GM06990 (cell line): ENCODE results near the gene ETS1.

Experiments
- DNase-seq: peaks from one replicate; pipeline ENCODE4 v3.0.0-alpha.2; 2011; ENCODE audit not compliant: insufficient read length; ENCODE audit errors: extremely low read depth
- H3K27me3 ChIP-seq: replicated peaks from 2 replicates; pipeline ENCODE4 v1.6.0; 2011; ENCODE audit warnings: low read length; ENCODE audit not compliant: control insufficient read depth, insufficient read depth
- H3K36me3 ChIP-seq: 2 replicates; pipeline ENCODE4 v1.5.1; 2011; ENCODE audit warnings: low read length; ENCODE audit not compliant: control insufficient read depth, insufficient read depth
- H3K4me3 ChIP-seq: replicated peaks from 2 replicates; pipeline ENCODE4 v1.5.1; 2011; ENCODE audit warnings: low read depth, mild to moderate bottlenecking, control low read depth, low read length
- TF ChIP-seq, protein P1 (sequence below): IDR thresholded peaks from 2 replicates; pipeline ENCODE4 v1.5.1; 2011; ENCODE audit warnings: low read length, control low read depth, mild to moderate bottlenecking, inconsistent platforms; ENCODE audit not compliant: insufficient read depth, poor library complexity, severe bottlenecking

ETS1 gene

DNA sequence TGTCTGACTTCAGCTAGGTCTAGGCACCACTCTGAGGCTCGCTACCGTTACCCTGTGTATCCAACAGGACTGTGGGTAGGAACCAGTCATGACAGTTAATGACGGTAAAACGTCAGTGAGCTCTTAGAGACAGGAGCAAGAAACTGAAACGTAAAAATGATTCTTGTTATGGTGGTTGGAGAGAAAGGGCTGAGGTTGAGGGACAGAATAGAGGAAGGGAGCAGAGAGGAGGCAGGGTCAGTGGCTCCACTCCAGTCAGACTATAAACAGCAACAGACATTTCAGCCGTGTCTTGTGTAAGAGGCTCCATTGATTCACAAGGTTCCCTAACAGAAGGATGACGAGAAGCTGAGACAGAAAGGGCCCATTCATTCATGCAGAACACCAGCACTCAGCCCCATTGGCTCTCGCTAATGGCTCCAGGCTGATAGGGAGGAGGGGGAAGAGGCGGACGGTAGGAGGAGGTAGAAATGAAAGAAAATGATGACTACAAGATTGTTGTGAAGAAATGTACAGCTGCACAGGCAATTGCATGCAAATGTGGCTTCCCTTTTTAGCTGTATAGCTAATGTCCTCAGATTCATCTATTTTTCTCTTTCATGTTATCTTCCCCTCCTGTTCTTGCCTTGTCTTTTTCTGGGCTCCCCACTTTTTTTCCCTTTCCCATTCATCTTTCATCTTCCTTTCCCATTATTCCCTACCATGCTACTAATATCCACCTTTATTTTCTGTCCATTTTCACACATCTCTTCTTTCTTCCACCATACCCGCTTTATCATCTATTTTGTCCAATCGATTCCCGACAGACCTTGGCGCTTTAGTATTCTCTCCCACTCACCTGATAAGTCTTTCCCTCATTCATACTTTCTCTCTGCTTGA, 34.3 kb downstream of the ETS1 start:
- Histone ChIP-seq H3K36me3 (no peaks in the 10 kb centered on the region), H3K27me3 (no peaks in the 10 kb centered on the region), H3K4me3 (peak overlapping the region; percentile 53)
- DNase-seq: peak; percentile 78
- TF ChIP-seq, protein P1, sequence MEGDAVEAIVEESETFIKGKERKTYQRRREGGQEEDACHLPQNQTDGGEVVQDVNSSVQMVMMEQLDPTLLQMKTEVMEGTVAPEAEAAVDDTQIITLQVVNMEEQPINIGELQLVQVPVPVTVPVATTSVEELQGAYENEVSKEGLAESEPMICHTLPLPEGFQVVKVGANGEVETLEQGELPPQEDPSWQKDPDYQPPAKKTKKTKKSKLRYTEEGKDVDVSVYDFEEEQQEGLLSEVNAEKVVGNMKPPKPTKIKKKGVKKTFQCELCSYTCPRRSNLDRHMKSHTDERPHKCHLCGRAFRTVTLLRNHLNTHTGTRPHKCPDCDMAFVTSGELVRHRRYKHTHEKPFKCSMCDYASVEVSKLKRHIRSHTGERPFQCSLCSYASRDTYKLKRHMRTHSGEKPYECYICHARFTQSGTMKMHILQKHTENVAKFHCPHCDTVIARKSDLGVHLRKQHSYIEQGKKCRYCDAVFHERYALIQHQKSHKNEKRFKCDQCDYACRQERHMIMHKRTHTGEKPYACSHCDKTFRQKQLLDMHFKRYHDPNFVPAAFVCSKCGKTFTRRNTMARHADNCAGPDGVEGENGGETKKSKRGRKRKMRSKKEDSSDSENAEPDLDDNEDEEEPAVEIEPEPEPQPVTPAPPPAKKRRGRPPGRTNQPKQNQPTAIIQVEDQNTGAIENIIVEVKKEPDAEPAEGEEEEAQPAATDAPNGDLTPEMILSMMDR: no peak

DNA sequence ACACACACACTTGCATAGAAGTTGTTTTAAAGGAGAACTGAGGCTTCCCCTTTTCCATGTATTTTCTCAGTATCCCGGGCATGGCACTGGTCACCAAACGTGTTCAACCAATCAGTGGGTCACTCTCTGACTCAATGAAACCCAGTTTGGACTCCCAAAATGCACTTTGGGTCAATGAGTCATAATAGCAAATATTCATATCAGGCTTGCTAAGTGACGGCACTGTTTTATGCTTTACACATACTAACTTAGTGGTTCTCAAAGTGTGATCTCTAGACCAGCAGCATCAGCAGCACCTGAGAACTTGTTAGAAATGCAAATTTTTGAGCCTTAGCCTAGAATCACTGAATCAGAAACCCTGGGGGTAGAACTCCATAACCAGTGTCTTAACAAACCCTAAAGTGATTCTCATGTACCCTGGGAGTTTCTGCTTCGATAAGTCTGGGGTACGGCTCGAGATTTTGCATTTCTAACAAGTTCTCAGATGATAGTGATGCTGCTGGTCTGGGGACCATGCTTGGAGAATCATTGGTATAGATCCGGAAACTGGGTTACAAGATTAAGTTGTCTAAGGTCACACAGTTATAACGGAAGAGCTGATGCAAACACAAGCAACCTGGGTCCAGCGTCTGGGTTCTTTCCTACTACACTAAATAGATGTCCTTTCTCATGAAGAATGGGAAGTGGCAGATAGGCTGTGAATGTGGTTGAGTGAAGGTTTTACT, 35.6 kb downstream of the ETS1 start:
- Histone ChIP-seq H3K27me3 (no peaks in the 10 kb centered on the region), H3K36me3 (no peaks in the 10 kb centered on the region), H3K4me3 (peak overlapping the region; percentile 5)
- peak; percentile 89 for DNase-seq
- TF ChIP-seq, protein P1: no peak

DNA sequence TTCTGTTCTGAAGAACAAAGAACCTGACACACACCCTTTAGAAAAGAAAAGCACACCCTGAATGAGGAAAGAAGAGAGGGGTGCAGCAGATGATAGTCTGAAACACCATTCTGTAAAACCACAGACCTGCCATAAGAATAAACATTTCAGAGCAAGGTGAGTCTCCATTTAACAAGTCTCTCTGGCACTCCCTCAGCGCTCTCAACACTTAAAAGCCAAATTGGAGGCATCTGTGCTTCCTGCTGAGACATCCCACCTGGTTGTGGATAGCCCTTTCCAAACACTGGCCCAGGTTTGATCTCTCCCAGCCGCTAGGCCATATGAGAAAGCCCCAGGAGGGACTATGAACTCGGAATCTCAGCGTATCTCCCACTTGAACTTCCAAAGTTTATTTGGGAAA, 36.3 kb downstream of the ETS1 start:
- H3K4me3 ChIP-seq: no peak overlapping the region
- TF ChIP-seq, protein P1: no peak

DNA sequence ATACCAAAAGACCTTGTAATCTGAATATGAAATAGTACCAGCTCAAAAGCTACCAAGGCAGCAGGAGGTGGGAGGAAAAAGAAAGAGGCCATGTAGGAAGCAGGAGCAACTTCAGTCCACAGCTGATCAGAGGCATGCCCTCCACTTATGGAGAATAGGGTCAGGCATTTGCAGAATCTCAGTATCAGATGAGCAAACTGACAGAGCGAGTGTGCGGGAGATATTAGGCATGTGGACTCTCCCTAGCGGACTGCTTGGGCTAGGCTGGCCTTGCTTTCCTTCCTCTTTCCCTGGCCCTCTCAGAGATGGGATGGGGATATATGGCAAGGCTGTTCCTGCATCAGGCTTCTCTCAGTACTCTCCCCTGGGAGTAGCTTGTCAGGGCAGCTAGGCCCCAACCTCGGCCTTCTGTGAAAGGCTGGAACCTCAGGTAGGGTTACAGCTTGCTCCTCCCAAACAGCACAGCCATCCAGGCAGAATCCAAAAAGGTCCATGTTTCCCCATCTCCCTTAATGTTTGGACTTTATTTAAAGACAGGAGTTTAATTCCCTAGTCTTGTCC, 37.0 kb downstream of the ETS1 start:
- Histone ChIP-seq H3K36me3 (no peaks in the 10 kb centered on the region), H3K27me3 (no peaks in the 10 kb centered on the region), H3K4me3 (no peak overlapping the region)
- TF ChIP-seq, protein P1: no peak
- no peak for DNase-seq

More for the DNA sequence above, 36.3 kb downstream of the ETS1 start:
- DNase-seq: no peak
- no peaks in the 10 kb centered on the region for H3K27me3 ChIP-seq
- H3K36me3 ChIP-seq: no peaks in the 10 kb centered on the region

DNA sequence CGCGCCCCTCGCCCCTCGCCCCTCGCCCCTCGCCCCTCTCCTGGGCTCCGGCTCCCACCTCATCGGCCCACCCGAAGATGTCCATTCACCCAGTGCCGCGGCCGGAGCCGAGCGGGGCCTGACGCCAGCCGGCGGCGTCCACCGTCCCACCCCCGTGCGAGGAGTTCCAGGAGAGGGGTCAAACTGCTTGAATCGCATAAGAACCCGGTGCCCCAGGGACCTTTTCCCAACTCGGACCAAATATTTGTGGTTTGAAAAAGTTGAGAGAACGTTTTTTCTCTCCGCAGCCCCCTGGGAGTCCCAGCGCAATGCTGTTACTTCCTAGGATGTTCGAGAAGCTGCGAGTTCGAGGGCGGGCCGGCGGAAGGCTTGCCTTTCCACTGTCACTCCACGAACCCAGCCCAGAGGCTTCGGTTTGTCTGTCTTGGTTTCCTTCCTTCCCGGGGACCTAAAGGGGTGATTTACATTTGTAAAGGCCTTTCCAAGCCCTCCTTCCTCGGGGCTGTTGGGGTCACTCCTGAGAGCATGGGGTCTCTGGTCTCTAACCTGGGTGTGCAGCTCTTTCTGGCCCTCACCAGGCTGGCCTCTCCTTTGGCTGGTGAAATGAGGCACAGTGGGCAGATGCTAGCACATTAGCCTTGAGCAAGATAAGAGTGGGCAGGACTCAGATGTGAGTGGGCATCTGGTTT, 38.0 kb downstream of the ETS1 start:
- Histone ChIP-seq H3K36me3 (no peaks in the 10 kb centered on the region), H3K4me3 (peak overlapping the region; percentile 55), H3K27me3 (no peaks in the 10 kb centered on the region)
- DNase-seq: no peak
- TF ChIP-seq, protein P1: no peak
